ENCODE data around the gene SETBP1.

SETBP1 gene

DNA sequence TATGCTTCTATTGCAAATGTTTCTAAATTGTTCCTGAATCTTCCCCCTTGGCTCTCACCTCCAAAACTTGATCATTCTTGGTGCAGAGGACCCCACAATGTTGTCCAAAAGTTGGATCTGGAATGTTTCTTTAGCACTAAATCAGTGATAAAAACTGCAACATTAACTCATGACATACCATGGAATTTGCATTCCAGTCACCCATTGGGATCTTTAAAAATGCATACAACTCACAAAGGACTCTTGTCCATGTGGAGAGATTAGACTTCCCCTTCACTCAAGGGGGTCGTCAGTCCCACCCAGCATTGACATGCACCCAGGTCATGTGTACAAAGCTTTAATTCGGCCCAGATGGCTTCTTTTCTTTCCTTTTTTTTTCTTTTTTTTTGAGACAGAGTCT lies 169.3 kb downstream of the SETBP1 start:
- no peak for DNase-seq

DNA sequence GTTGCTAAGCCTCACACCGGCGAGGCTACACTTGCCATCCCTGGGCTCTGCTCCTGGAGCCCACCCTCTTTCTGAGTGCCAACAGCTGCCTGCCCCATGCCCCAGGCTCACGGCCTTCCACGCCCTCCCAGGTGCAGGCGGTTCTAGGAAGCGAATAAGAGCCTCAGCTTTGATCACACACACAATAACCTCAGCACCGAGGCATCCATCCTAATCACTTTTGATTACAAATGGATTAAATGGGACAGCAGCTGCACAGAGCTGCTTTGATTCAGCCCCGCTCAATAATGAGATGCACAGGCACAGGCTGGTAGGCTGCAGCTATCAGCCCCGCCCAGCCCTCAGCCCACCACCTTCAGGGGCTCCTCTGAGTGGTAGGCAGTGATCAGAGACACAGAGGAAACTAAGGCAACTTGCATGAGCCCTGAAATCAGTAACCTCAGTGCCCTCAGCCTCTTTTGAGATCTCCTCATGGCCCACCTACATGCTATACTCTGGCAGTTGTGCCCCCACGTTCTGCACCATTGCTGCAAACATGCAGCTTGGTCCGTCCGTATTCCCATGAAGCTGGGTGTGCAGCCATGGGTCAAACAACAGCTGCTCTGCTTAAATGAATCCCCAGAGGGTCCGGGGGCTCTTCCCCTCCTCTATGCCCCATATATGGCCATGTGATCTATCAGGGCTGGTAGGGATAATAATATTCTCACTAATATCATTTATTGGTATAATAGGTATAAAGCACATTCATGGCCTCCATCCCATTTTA lies 171.4 kb downstream of the SETBP1 start:
- no peak for DNase-seq

GRCh38 chr18:44852818-44853217 lies 172.1 kb downstream of the SETBP1 start:
- DNase-seq = no peak

DNA sequence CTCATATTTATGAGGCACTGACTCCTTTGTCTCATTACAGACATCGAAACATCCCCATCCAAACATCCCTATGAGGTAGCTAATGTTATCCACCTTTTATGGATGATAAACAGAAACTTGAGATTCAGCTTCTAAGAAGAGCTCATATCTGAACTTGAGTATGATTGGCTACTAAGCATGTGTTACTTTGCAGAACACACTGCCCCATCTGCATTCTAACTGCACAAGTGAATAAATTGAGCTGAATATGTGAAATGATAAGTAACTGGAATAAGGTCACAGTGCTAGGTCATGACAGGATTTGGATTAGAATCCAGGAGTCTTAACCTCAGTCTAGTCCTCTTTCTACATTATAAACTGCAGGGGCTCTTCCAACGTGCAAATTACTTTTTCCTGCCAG lies 172.7 kb downstream of the SETBP1 start:
- no peak for DNase-seq

DNA sequence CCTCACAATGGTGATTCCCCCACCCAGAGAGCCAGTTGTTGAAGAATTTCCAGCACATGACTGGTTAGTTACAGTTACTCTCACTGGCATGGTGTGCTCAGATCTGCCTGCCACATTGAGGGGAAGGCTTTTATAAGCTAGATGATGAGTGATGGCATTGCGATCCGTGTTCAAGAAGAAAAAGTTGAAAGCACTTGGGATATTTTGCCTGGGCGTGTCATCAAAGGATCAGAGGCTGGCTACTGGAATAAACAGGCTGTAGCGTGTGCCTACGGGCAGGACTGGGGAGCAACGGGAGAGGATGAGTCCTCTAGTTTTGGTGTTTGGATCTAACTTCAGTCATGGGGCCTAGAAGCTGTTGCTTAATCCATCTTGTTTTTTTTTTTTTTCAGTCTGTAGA lies 175.0 kb downstream of the SETBP1 start:
- DNase-seq = no peak

DNA sequence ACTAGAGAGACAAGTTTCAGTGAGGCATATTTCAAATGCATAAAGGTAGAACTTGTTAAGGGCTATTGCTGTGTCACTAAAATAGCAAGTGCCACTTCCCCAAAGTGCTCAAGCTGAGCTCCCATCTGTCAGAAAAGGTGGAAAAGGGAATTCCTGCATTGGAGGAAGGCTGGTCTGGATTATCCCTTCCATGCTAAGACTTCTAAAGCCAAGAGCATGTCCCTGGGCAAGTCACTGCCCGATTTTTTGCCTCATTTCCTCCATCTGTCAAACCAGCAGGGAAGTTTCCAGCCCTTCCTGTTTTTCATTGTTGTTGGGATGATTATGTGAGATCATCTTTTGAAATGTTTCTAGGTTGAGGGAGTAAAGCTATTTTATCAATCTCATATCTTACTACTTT lies 175.5 kb downstream of the SETBP1 start:
- DNase-seq = no peak

DNA sequence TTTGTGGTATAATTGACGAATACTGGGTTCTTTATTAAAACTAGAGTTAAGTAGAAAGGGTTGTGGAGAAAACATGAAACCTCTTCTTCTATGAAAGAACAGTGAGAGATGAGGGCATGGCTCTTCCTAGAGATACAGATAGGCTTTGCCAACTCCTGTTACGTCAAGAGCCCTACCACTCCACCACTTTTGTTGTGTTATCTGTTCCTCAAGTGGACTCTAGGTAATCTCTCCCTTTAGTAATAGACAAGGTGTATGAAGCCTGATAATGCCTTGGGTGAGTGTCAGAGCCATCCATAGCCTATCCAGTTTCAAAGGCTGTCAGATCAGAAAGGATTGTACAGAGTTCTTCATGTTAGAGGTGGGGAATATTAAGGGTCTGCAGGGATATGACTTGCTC lies 176.4 kb downstream of the SETBP1 start:
- no peak for DNase-seq

DNA sequence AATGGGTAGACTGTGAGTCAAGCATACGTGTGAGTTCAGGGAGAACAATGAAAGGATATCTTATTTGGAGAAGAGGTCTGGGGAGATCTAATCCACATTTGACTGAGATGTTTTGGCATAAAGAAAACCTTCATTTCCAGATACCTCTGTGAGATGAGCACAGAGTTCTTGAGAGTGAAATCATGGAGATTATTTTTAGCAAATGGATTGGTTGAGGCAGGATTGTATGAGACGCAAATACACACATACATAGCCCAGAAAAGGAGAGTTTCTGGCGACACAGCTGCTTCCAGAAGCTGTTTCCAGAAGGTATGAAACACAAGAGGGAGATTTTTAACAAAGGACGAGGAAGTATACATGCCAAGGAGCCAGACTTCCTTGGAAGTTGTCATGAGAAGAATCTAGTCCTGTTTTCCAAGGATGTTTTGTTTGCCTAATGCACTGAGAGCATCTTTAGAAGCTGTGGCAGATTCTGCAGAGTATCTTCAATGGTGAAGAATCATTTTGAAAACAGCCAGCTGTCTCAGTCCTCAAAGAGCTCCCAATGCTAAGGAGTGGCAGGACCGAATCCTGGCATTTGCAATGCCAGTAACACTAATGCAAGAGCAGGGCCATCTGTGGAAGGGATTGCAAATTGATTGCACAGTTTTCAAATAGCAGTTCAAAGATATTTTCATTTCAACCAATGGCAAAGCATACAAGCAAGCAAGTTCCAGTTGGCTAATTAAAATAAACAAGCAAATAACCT lies 177.2 kb downstream of the SETBP1 start:
- no peak for DNase-seq

- DNase-seq = no peak
Measured at GRCh38 chr18:44859263-44859662, 178.6 kb downstream of the SETBP1 start.

GRCh38 chr18:44859751-44860439 lies 179.2 kb downstream of the SETBP1 start:
- no peak for DNase-seq

GRCh38 chr18:44862112-44862511 lies 181.4 kb downstream of the SETBP1 start:
- DNase-seq = no peak

- DNase-seq = no peak
Measured at GRCh38 chr18:44866103-44866502, 185.4 kb downstream of the SETBP1 start.

- no peak for DNase-seq
Measured at GRCh38 chr18:44869533-44869932, 188.8 kb downstream of the SETBP1 start.

DNA sequence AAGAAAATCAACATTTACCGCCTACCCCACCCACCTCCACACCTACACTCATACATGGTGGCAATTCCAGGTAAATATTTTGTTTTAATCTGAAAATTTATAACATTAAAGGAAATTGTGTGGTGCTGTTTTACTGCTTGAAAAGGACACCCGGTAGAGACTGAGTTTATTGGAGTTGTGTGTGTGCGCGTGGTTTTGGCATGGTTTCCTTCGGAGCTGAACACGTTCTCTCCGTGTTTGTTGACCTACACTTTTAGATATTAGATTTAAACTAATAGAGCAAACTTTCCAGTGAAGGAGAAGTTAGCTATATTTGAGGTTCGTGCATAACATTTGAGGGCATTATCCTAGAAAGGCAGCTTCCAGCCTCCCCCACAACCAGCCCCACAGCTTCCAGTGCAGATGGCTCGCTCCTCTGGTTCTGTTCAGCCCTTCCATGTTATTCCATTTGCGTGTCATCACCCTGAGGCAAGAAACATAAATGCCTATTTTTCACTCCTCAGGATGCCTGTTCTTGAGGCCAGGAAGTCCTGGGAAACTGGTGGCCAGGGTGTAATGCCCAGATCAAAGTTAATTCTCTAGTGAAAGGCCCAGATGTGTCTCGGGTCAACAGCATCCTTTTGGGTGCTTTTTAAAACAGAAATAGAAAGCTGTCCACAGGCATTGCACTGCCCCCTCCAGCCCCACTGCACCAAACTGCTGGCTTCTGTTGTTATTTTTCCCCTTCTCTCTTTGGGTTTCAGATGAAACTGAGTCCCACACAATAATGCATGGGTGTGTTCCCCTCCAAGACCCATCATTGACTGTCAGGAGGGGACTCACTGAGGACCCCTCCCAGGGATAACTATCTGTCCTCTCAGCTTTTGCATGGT lies 190.2 kb downstream of the SETBP1 start:
- no peak for DNase-seq

GRCh38 chr18:44871771-44872170 lies 191.1 kb downstream of the SETBP1 start:
- no peak for DNase-seq

GRCh38 chr18:44876024-44876423 lies 195.3 kb downstream of the SETBP1 start:
- no peak for DNase-seq

DNA sequence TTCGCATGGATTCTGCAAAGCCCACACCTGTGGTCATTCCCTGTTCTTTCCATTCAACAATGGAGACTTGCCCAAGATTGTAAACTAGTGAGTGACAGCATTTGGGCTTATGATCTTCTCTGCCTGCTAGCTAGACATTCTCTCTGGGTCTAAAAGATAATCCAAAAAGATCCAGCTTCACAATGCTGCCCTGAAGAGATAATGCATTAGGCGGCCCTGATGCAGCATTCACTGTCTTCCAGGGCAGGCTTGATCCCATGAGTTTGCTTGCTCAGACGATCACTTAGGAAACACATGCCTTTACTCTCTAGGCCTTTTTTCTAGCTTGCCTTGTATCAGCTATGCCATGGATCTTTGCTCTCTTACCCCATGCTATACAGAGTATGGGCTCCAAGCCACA lies 196.1 kb downstream of the SETBP1 start:
- no peak for DNase-seq

DNA sequence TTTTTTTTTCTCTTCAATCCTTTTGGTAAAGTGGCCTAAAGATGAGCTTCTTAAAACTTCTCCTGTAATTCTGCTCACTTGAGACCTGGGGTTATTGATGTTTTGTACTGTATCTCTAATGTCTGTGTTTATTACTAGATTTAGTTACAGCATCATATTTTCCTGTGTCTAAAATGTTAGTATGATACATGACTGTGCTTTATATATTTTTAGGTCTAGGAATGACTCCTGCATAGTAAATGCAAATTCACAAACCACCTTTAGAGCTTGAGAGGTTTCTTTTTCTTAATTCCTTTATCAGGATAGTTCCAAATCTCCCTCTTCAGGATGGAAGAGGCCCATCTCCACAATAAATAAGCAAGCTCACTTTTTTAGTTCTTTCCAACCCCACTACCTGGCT lies 197.6 kb downstream of the SETBP1 start:
- no peak for DNase-seq

DNA sequence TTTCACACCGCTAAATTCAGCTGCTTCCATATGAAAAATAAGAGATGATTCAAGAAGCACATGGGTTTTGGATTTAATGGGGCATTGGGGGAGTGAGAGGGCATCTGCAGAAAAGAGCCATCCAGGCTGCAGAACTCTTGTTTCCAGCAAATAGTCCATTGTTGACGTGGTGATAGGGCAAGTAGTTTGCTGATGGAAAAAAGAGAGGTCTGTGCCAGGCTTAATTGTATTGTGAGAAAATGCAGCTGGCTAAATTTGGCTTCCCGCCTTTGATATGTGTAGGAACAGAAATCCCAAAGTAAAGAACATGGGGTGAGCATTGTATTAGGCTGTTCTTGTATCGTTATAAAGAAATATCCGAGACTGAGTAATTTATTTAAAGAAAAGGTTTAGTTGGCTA lies 199.5 kb downstream of the SETBP1 start:
- DNase-seq = no peak

- no peak for DNase-seq
Measured at GRCh38 chr18:44881461-44882162, 200.9 kb downstream of the SETBP1 start.

DNA sequence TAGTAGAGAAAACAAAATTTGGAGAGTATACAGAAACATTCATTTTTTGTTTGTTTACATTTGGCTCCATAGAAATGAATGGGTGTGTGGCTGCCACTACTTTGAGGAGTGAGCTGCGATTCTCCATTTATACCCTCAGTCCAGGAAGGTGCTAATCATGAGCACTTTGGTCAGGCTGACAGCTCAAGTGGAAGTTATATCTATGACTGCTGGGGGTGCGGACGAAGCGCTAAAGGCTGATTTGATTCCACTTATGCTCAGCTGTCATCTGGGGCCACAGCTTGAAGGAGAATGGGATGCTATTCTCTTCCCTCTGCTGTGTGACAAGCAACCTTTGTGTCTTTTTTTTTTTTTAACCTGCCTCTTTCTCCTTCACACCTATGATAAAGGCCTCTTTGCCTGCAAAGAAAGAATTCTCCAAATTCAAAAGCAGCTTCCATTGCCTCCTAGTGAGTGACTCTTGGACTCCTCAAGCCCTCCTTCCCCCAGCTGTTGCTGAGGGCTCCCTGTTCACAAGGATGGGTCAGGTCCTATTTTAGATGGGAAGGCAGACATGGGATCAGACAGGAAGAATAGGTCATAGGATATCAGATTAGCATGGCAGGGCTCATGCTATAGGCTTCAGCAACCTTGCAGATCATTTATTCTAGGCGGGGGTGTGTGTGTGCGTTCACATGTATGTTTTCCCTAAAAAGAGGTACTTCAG lies 201.6 kb downstream of the SETBP1 start:
- no peak for DNase-seq

- DNase-seq = no peak
Measured at GRCh38 chr18:44883671-44884070, 203.0 kb downstream of the SETBP1 start.
